NCI-H748 (cell line): ENCODE data around the gene DRG1.
"Not testable (repeated sequence)": the region's sequence is repeated elsewhere in the genome, so short reads cannot be mapped to it uniquely, and the experiment has no call there.

Experiments
- DNase-seq: peaks from one replicate; lab custom pipeline; 2025; ENCODE audit not compliant: unreplicated experiment; lab: John Stamatoyannopoulos, UW

Gene DRG1

DNA sequence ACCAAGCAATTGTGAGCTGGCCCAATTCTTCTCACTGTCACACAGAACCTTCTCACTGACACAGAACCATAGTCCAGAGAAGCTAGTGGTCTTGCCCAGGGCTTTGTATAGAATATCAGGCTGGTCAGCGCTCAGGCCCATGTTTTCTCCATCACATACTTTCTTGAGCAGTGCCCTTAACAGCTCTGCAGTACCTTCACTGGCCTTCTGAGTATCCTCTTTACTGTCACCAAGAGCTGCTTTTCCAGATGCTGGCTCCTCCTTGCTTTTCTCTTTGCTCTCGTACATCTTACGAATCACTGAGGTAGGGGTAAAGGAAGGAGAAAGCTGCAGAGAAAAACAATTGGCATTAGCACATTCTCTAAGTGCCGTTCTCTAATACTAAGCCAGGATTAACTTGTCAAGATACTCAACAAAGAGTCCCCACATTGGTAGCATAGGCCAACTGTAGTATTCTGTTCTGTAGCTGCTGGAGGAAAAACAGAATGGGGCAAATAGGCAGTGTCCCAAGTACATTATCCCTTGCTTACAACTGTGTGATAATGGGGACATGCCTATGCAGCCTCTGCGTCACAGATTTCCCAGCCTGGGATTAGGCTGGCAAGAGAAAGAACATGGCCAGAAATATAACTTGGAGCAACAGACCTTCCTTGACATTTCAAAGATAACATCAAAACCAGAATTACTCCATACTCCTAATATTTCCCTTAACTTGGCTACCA, 43.5 kb downstream of the DRG1 start:
- DNase-seq = no peak

DNA sequence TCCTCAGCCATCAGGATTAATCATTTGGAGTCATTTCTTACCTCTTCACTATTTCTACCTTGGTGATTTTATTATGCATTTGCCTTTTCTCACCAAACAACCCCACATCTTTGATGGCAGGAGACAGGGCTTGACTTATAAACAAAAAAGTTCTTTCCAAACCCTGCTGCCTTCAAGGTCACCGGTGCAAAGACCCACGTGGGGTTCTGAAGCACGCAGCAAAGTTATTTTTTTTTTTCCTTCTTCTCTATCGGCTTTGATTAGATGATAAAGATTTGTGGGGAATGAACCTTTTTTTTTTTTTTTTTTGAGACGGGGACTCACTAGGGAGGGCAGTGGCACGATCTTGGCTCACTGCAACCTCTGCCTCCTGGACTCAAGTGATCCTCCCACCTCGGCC, 44.1 kb downstream of the DRG1 start:
- DNase-seq = no peak

DNA sequence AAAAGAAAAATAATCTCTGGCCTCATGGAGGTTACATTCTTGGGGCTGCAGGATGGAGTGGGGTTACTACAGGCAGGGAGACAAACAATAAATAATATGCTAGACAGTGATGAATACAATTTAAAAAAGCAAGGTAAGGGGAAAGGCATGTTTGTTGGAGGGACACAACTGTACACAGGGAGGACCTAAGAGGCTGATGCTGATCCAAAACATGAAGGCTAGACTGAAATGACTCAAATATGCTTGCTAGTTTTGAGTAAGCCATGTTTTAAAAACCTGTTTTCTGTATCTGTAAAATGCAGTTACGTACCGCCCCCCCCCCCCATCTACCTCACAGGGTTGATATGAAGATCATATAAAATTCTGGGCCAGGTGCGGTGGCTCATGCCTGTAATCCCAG, 46.2 kb downstream of the DRG1 start:
- DNase-seq = no peak

DNA sequence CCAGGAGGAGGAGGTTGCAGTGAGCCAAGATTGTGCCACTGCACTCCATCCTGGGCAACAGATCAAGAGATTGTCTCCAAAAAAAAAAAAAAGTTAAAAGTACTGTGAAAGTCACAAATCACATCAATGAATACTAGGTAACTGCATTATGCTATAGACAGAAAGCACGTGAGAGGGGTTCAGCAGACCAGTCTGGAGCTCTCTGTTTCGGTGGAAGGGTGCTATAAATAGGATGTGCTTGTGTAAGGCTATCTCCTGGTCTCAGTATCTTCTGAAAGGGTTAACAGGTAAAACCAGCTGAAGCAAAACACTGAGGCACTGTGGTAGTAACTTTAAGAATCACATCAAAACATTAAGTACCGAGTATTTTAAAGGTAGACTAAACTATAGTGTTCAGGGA, 46.8 kb downstream of the DRG1 start:
- no peak for DNase-seq

DNA sequence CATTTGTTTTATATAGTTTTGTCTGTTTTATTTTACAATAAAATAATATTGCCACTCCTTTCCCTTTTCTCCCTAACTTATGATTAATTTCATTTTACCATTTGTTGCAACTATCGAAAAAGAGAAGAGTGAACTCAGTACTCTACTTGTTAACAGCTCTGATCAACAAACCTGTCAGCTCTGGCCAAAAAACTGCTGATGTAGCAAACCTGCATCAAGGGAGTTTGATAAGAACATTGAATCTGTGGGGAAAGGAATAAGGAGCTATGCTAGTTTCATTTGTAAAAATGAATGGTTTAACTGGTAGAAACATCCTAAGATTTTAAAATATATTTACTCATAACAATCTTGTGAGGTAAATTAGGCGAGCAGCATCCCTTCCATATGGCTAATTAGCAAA, 47.4 kb downstream of the DRG1 start:
- no peak for DNase-seq

DNA sequence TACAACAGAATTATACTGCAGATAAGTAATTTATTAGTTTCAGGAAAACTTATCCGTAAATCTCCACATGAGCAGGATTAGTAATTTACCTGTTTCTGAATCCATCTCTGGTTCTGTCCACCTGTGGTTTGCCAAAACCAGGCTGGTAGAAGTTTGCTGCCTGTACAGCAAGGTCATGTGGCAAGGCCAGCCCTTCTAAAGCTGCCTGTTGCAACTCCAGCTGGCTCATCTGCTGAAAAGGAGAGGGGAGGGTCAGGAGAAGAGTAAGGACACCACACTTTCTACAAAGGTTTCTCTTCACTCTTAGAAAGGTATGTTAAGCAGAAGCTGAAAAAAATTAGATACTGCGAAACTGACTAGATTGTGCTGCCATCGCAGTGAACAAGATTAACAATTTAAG, 47.9 kb downstream of the DRG1 start:
- no peak for DNase-seq

DNA sequence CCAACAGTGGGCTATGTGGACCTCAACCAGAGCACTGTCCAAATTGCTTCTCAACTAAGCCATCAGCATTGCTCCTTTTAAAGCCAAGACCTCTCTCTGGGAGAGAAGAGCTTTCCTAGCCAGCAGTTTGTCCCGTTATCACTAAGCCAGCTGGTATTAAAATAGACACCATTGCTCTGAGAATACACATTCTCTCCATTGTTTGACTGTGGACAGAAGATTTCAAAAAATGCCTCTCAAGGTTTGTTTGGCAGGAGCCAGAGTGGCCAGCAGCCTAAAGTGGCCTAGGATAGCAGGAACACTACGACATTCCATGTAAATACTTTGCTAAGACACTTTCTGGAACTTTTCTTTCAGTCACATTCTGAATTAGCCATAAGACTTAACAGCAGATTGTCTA, 49.0 kb downstream of the DRG1 start:
- DNase-seq = no peak

DNA sequence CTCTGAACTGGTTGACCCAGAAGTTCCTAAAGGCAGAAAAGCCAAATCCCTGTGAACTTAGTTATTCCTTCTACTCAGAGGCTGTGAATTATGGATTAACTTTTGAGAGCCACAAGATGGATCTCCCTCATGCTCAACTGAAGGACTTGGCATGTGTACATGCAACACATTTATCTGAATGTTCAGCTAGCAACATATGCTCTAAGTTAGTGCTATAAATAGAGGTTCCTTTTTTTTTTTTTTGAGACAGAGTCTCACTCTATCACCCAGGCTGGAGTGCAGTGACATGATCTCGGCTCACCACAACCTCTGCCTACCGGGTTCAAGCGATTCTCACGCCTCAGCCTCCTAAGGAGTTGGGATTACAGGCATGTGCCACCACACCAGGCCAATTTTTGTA, 50.1 kb downstream of the DRG1 start:
- DNase-seq = no peak

DNA sequence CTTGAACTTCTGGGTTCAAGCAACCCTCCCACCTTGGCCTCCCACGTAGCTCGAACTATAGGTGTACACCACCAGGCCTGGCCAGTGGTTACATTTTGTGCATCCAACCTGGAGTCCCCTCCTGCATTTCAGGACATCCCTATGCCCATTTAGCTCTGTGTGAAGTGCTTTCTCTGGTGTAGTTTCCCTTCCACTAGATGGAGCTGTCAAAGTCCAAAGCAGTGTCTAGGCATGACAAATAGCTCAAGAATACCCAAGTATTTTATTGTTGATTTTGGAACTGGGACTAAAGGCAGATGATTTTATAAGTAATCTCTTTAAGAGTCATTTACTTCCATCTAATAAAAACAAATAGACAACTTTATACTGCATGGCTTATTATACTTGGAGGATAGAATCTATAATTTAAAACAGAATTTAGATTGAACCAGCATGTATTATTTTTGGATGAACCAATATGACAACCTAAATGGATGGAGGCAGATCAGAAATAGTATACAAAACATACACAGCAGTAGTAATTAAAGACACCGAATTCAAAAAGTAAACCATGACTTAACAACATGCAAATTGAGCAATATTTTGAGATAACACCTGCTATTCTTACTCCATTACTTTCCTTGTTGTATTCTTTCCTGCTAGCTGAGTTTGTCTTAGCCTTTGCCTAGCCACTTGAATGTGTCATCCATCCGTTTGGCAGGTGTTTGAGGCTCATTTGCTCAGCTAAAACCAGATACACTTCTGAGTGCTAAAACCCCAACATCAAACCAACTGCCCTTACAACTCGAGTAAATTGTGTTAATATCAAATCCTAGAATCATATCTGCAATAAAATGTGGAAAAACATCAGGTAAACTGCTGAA, 52.5 kb downstream of the DRG1 start:
- DNase-seq = peak; percentile 10

DNA sequence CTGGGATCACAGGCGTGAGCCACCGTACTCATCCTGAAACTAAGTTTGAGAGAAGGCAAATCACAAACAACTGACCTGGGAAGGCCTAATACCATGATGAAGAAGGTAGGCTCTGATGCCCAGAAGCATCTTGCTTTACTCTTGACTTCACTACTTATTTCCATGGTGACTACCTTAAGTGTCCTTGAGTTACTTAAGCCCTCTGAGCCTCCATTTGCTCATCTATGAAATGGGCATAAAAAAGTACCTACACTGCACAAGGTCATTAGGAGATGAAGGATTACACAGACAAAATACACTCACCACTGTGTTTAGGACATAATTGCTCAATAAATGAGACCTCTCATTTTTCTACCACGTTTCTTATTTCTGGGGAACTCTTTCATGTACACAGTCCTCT, 62.3 kb downstream of the DRG1 start:
- no peak for DNase-seq

DNA sequence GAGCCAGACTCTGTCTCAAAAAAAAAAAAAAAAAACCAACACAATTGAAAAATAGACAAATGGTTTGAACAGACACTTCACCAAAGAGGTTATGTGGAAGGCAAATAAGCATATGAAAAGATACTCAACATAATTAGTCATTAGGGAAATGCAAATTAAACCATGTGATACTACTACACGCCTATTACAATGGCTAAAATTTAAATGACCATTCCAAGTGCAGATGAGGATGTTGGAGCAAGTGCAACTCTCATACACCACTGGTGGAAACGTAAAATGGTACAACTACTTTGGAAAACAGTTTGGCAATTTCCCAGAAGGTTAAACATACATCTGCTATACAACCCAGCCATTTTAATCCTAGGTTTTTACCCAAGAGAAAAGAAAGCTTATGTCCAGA, 65.9 kb downstream of the DRG1 start:
- DNase-seq = no peak

DNA sequence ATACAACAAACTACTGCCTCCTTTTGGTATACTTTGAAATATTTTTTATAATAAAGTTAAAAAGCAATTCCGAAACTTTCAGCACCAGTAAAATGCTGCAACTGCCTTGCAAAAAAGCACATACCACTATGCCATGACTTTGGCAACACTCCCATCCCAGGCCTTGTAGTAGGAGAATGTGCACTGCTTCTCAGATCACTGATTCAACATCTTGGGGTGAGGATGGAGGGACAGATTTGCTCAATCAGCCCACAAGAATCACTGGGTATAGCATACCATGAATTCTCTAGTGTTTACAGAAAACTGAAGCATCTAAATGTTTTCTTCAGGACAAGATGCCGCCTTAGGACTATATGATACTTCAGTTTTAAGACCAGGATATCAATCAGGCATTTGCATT, 75.3 kb downstream of the DRG1 start:
- DNase-seq = no peak

DNA sequence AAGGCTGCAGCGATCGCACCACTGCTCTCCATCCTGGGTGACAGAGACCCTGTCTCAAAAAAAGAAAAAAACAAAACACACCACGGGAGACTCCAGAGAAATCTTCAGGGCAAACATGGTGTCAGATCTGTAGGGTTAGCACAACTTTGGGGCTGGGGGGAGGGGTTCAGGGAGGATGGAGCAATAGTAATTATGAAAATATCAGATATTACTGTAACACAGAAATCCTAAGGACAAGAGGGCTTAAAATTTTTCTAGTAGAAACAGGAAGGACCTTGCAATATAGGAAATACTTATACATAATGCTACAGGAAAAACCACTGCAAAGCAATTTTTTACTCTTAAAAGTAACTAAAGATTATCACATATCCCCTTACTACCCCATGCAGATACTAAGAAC, 76.4 kb downstream of the DRG1 start:
- no peak for DNase-seq

DNA sequence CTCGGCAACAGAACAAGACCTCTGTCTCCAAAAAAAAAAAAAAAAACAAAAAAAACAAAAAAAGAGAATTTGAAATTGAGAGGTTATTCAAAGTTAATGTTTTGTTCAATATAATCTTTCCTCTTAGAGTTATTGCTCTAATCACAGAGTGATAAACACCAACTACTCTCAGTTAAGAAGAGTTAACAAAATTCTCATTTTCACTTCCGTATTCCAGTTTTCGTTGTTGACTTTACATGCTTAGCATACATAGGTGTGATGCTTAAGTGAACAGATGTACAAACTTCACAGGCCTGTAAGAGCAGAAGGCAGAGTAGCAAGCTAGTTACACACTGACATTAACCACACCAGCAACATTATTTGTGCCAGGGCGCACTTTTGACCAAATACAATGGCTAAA, 77.9 kb downstream of the DRG1 start:
- DNase-seq = no peak

DNA sequence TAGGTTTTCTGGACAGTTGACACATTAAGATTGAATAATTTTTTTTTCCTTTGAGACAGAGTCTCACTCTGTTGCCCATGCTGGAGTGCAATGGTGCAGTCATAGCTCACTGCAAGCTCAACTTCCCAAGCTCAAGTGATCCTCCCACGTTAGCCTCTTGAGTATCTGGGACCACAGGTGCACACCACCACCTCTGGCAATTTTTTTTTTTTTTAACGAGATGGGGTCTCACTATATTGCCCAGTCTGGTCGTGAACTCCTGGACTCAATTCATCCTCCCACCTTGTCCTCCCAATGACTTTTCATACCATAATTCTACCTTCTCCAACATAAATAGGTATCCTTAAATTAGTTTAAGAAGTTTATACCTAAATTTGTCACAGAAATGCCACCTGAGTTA, 81.7 kb downstream of the DRG1 start:
- DNase-seq = no peak

DNA sequence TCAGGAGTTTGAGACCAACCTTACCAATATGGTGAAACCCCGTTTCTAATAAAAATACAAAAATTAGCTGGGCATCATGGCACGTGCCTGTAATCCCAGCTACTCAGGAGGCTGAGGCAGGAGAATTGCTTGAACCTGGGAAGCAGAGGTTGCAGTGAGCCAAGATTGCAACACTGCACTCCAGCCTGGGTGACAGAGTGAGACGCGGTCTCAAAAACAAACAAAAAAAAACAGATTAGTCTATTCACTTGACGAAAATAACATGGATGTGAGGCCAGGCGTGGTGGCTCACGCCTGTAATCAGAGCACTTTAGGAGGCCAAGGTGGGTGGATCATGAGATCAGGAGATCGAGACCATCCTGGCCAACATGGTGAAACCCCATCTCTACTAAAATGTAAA, 83.1 kb downstream of the DRG1 start:
- not testable (repeated sequence) for DNase-seq
